ENCODE data around the gene SELENOM.
"Not testable (repeated sequence)": the region's sequence is repeated elsewhere in the genome, so short reads cannot be mapped to it uniquely, and the experiment has no call there.

The SELENOM gene

GRCh38 chr22:31080848-31081649 is 26.3 kb downstream of the SELENOM start, which contains the start of gene SMTN:
Gene SMTN (plus strand): TSS chr22:31081318. CDS start chr22:31083259, 1,941 bp downstream.
- peaks cover 23 to 40% of the 10 kb centered on the region in 2 donors for H3K4me1 ChIP-seq (ENCODE audit: control insufficient read depth in 1 of 2, insufficient read depth in 2 of 2, low read length in 2 of 2)

GRCh38 chr22:31080164-31080847 is 27.1 kb downstream of the SELENOM start:
- Histone ChIP-seq H3K27me3 (ENCODE audit: low read depth, low read length) (no peaks in the 10 kb centered on the region), H3K36me3 (ENCODE audit: control insufficient read depth in 1 of 2, insufficient read depth in 2 of 2, low read length in 2 of 2) (peaks cover 4 to 5% of the 10 kb centered on the region in 2 donors), H3K4me3 (ENCODE audit: low read depth in 1 of 2, low read length in 2 of 2) (peak overlapping the region; percentile 76 to 98), H3K4me1 (ENCODE audit: control insufficient read depth in 1 of 2, insufficient read depth in 2 of 2, low read length in 2 of 2) (peaks cover 16 to 33% of the 10 kb centered on the region in 2 donors), H3K27ac (ENCODE audit: low read length) (peak overlapping the region; percentile 97), H3K9me3 (ENCODE audit: control insufficient read depth in 1 of 2, low read length in 2 of 2) (no peaks in the 10 kb centered on the region)

More at GRCh38 chr22:31080848-31081649, 26.3 kb downstream of the SELENOM start, which contains the start of gene SMTN:
- peak within 1 kb of the TSS; percentile 76 to 98 for H3K4me3 ChIP-seq (ENCODE audit: low read depth in 1 of 2, low read length in 2 of 2)
- H3K27me3 ChIP-seq (ENCODE audit: low read depth, low read length) = no peaks in the 10 kb centered on the region
- peak within 1 kb of the TSS; percentile 97 for H3K27ac ChIP-seq (ENCODE audit: low read length)
- no peaks in the 10 kb centered on the region for H3K9me3 ChIP-seq (ENCODE audit: control insufficient read depth in 1 of 2, low read length in 2 of 2)
- H3K36me3 ChIP-seq (ENCODE audit: control insufficient read depth in 1 of 2, insufficient read depth in 2 of 2, low read length in 2 of 2) = peaks cover 6 to 7% of the 10 kb centered on the region in 2 donors

GRCh38 chr22:31079095-31079642 is 28.2 kb downstream of the SELENOM start:
- Histone ChIP-seq H3K9me3 (ENCODE audit: control insufficient read depth in 1 of 2, low read length in 2 of 2) (no peaks in the 10 kb centered on the region), H3K27ac (ENCODE audit: low read length) (peak overlapping the region; percentile 39), H3K4me3 (ENCODE audit: low read depth in 1 of 2, low read length in 2 of 2) (no peak overlapping the region), H3K36me3 (ENCODE audit: control insufficient read depth in 1 of 2, insufficient read depth in 2 of 2, low read length in 2 of 2) (peaks cover 0 to 5% of the 10 kb centered on the region in 2 donors), H3K27me3 (ENCODE audit: low read depth, low read length) (no peaks in the 10 kb centered on the region), H3K4me1 (ENCODE audit: control insufficient read depth in 1 of 2, insufficient read depth in 2 of 2, low read length in 2 of 2) (peaks cover 16 to 30% of the 10 kb centered on the region in 2 donors)

GRCh38 chr22:31078389-31078788 is 29.0 kb downstream of the SELENOM start:
- not testable (repeated sequence) for H3K4me3 ChIP-seq (ENCODE audit: low read depth in 1 of 2, low read length in 2 of 2); H3K27ac ChIP-seq (ENCODE audit: low read length); H3K27me3 ChIP-seq (ENCODE audit: low read depth, low read length); H3K9me3 ChIP-seq (ENCODE audit: control insufficient read depth in 1 of 2, low read length in 2 of 2); H3K36me3 ChIP-seq (ENCODE audit: control insufficient read depth in 1 of 2, insufficient read depth in 2 of 2, low read length in 2 of 2)
- H3K4me1 ChIP-seq (ENCODE audit: control insufficient read depth in 1 of 2, insufficient read depth in 2 of 2, low read length in 2 of 2) = peaks cover 16 to 22% of the 10 kb centered on the region in 2 donors

- H3K4me3 ChIP-seq (ENCODE audit: low read depth in 1 of 2, low read length in 2 of 2) = no peak overlapping the region
- no peak overlapping the region for H3K27ac ChIP-seq (ENCODE audit: low read length)
- peaks cover 11 to 15% of the 10 kb centered on the region in 2 donors for H3K4me1 ChIP-seq (ENCODE audit: control insufficient read depth in 1 of 2, insufficient read depth in 2 of 2, low read length in 2 of 2)
- no peaks in the 10 kb centered on the region for H3K9me3 ChIP-seq (ENCODE audit: control insufficient read depth in 1 of 2, low read length in 2 of 2)
- H3K27me3 ChIP-seq (ENCODE audit: low read depth, low read length) = no peaks in the 10 kb centered on the region
- no peaks in the 10 kb centered on the region for H3K36me3 ChIP-seq (ENCODE audit: control insufficient read depth in 1 of 2, insufficient read depth in 2 of 2, low read length in 2 of 2)
Measured at GRCh38 chr22:31077681-31078080, 29.7 kb downstream of the SELENOM start.

- no peaks in the 10 kb centered on the region for H3K27me3 ChIP-seq (ENCODE audit: low read depth, low read length)
- H3K4me1 ChIP-seq (ENCODE audit: control insufficient read depth in 1 of 2, insufficient read depth in 2 of 2, low read length in 2 of 2) = peaks cover 6 to 8% of the 10 kb centered on the region in 2 donors
- no peak overlapping the region for H3K27ac ChIP-seq (ENCODE audit: low read length)
- no peaks in the 10 kb centered on the region for H3K36me3 ChIP-seq (ENCODE audit: control insufficient read depth in 1 of 2, insufficient read depth in 2 of 2, low read length in 2 of 2)
- no peak overlapping the region for H3K4me3 ChIP-seq (ENCODE audit: low read depth in 1 of 2, low read length in 2 of 2)
- no peaks in the 10 kb centered on the region for H3K9me3 ChIP-seq (ENCODE audit: control insufficient read depth in 1 of 2, low read length in 2 of 2)
Measured at GRCh38 chr22:31075961-31076360, 31.4 kb downstream of the SELENOM start.

- H3K36me3 ChIP-seq (ENCODE audit: control insufficient read depth in 1 of 2, insufficient read depth in 2 of 2, low read length in 2 of 2); H3K9me3 ChIP-seq (ENCODE audit: control insufficient read depth in 1 of 2, low read length in 2 of 2); H3K27ac ChIP-seq (ENCODE audit: low read length); H3K4me1 ChIP-seq (ENCODE audit: control insufficient read depth in 1 of 2, insufficient read depth in 2 of 2, low read length in 2 of 2); H3K27me3 ChIP-seq (ENCODE audit: low read depth, low read length); H3K4me3 ChIP-seq (ENCODE audit: low read depth in 1 of 2, low read length in 2 of 2): not testable (repeated sequence)
Measured at GRCh38 chr22:31073545-31074145, 33.7 kb downstream of the SELENOM start.

GRCh38 chr22:31073125-31073524 is 34.2 kb downstream of the SELENOM start:
- not testable (repeated sequence) for H3K4me3 ChIP-seq (ENCODE audit: low read depth in 1 of 2, low read length in 2 of 2); H3K36me3 ChIP-seq (ENCODE audit: control insufficient read depth in 1 of 2, insufficient read depth in 2 of 2, low read length in 2 of 2); H3K27me3 ChIP-seq (ENCODE audit: low read depth, low read length); H3K4me1 ChIP-seq (ENCODE audit: control insufficient read depth in 1 of 2, insufficient read depth in 2 of 2, low read length in 2 of 2); H3K9me3 ChIP-seq (ENCODE audit: control insufficient read depth in 1 of 2, low read length in 2 of 2); H3K27ac ChIP-seq (ENCODE audit: low read length)

GRCh38 chr22:31069691-31070314 is 37.6 kb downstream of the SELENOM start:
- H3K36me3 ChIP-seq (ENCODE audit: control insufficient read depth in 1 of 2, insufficient read depth in 2 of 2, low read length in 2 of 2); H3K27ac ChIP-seq (ENCODE audit: low read length); H3K4me1 ChIP-seq (ENCODE audit: control insufficient read depth in 1 of 2, insufficient read depth in 2 of 2, low read length in 2 of 2); H3K4me3 ChIP-seq (ENCODE audit: low read depth in 1 of 2, low read length in 2 of 2); H3K9me3 ChIP-seq (ENCODE audit: control insufficient read depth in 1 of 2, low read length in 2 of 2); H3K27me3 ChIP-seq (ENCODE audit: low read depth, low read length): not testable (repeated sequence)

GRCh38 chr22:31068970-31069369 is 38.4 kb downstream of the SELENOM start:
- Histone ChIP-seq H3K27ac (ENCODE audit: low read length) (no peak overlapping the region), H3K9me3 (ENCODE audit: control insufficient read depth in 1 of 2, low read length in 2 of 2) (no peaks in the 10 kb centered on the region), H3K4me1 (ENCODE audit: control insufficient read depth in 1 of 2, insufficient read depth in 2 of 2, low read length in 2 of 2) (no peaks in the 10 kb centered on the region), H3K4me3 (ENCODE audit: low read depth in 1 of 2, low read length in 2 of 2) (no peak overlapping the region), H3K27me3 (ENCODE audit: low read depth, low read length) (no peaks in the 10 kb centered on the region), H3K36me3 (ENCODE audit: control insufficient read depth in 1 of 2, insufficient read depth in 2 of 2, low read length in 2 of 2) (no peaks in the 10 kb centered on the region)

GRCh38 chr22:31064369-31064768 is 43.0 kb downstream of the SELENOM start:
- H3K27me3 ChIP-seq (ENCODE audit: low read depth, low read length) = no peaks in the 10 kb centered on the region
- no peaks in the 10 kb centered on the region for H3K36me3 ChIP-seq (ENCODE audit: control insufficient read depth in 1 of 2, insufficient read depth in 2 of 2, low read length in 2 of 2)
- H3K27ac ChIP-seq (ENCODE audit: low read length) = no peak overlapping the region
- peak overlapping the region in 1 of 2 donors; percentile 49 for H3K4me3 ChIP-seq (ENCODE audit: low read depth in 1 of 2, low read length in 2 of 2)
- no peaks in the 10 kb centered on the region for H3K4me1 ChIP-seq (ENCODE audit: control insufficient read depth in 1 of 2, insufficient read depth in 2 of 2, low read length in 2 of 2)
- H3K9me3 ChIP-seq (ENCODE audit: control insufficient read depth in 1 of 2, low read length in 2 of 2) = no peaks in the 10 kb centered on the region
